Medulla oblongata (tissue), 1 donor: ENCODE results near the gene SRPK2.
A peak's percentile ranks its signal among the peaks of the same experiment; 100 is the strongest.

Experiments
- DNase-seq: peaks from one replicate; pipeline ENCODE4 v3.0.0-alpha.2; 2015; ENCODE audit errors: extremely low spot score

The SRPK2 gene

GRCh38 chr7:105133986-105134655 is 254.6 kb downstream of the SRPK2 start:
- no peak for DNase-seq

GRCh38 chr7:105133358-105133757 is 255.4 kb downstream of the SRPK2 start:
- no peak for DNase-seq

- DNase-seq = no peak
Measured at GRCh38 chr7:105132835-105133234, 255.9 kb downstream of the SRPK2 start.

GRCh38 chr7:105132335-105132734 is 256.4 kb downstream of the SRPK2 start:
- no peak for DNase-seq

- DNase-seq = peak; percentile 46
Measured at GRCh38 chr7:105131890-105132289, 256.8 kb downstream of the SRPK2 start.

- DNase-seq = peak; percentile 44
Measured at GRCh38 chr7:105131033-105131656, 257.6 kb downstream of the SRPK2 start.

- no peak for DNase-seq
Measured at GRCh38 chr7:105130580-105130979, 258.1 kb downstream of the SRPK2 start.

- peak; percentile 55 for DNase-seq
Measured at GRCh38 chr7:105130048-105130447, 258.7 kb downstream of the SRPK2 start.

GRCh38 chr7:105127179-105127578 is 261.5 kb downstream of the SRPK2 start:
- DNase-seq = no peak

GRCh38 chr7:105126436-105126975 is 262.2 kb downstream of the SRPK2 start:
- no peak for DNase-seq

GRCh38 chr7:105125745-105126144 is 263.0 kb downstream of the SRPK2 start:
- DNase-seq = no peak

- DNase-seq = peak; percentile 53
Measured at GRCh38 chr7:105122619-105123018, 266.1 kb downstream of the SRPK2 start.

GRCh38 chr7:105118612-105119600 is 269.8 kb downstream of the SRPK2 start:
- DNase-seq = no peak

- peak; percentile 38 for DNase-seq
Measured at GRCh38 chr7:105112440-105113418, 276.0 kb downstream of the SRPK2 start.

GRCh38 chr7:105107458-105107857 is 281.3 kb downstream of the SRPK2 start:
- DNase-seq = no peak

- no peak for DNase-seq
Measured at GRCh38 chr7:105106473-105106872, 282.2 kb downstream of the SRPK2 start.

GRCh38 chr7:105105579-105105978 is 283.1 kb downstream of the SRPK2 start:
- no peak for DNase-seq

- DNase-seq = no peak
Measured at GRCh38 chr7:105102557-105103352, 286.0 kb downstream of the SRPK2 start.

GRCh38 chr7:105101864-105102263 is 286.9 kb downstream of the SRPK2 start:
- DNase-seq = no peak
